ENCODE results near the gene HEBP1. TPM values are rescaled to one million over a fixed set of nuclear protein-coding genes. Genes with fewer than 3 reads are reported as not detected.

The HEBP1 gene
- total and polyA plus RNA-seq, 2 donors from 2014 or later = 66.8 to 142 TPM

DNA sequence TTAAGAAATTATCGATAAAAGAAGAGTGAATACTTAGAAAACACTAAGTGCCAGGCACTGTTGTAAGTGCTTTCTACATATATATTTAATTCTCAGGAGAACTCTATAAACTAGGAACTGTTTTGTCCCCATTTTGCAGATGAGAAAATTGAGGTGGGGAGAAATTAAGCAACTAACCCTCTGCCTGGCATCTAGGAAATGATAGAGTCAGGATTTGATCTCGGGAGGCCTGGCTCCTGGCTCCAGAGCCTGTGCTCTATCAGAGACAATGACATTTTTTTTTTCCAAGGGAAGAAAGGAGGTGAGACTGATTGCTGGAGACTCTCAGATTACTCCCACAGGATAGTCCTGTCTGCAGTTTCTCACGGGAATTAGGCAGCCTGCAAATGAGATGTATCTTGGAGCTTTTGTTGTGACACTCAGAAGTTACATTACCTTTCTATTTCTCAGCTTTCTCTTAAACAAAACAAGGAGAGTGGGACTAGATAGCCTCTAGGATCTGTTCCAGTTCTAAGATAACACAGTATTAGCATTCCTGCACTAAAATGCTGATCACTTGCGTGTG, 42.7 kb upstream of the HEBP1 start:
- TF ChIP-seq, protein P1, sequence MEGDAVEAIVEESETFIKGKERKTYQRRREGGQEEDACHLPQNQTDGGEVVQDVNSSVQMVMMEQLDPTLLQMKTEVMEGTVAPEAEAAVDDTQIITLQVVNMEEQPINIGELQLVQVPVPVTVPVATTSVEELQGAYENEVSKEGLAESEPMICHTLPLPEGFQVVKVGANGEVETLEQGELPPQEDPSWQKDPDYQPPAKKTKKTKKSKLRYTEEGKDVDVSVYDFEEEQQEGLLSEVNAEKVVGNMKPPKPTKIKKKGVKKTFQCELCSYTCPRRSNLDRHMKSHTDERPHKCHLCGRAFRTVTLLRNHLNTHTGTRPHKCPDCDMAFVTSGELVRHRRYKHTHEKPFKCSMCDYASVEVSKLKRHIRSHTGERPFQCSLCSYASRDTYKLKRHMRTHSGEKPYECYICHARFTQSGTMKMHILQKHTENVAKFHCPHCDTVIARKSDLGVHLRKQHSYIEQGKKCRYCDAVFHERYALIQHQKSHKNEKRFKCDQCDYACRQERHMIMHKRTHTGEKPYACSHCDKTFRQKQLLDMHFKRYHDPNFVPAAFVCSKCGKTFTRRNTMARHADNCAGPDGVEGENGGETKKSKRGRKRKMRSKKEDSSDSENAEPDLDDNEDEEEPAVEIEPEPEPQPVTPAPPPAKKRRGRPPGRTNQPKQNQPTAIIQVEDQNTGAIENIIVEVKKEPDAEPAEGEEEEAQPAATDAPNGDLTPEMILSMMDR (IDR thresholded peaks at IDR 0.05; ENCODE audit: borderline replicate concordance, extremely low read depth, insufficient read depth) = no peak
- Histone ChIP-seq H3K4me3 (ENCODE audit: low read length in 3 of 3) (no peak overlapping the region), H3K36me3 (ENCODE audit: control insufficient read depth in 2 of 3, insufficient read depth in 3 of 3, low read length in 3 of 3) (no peaks in the 10 kb centered on the region), H3K4me1 (ENCODE audit: control insufficient read depth in 2 of 3, insufficient read depth in 2 of 3, low read depth in 1 of 3, low read length in 3 of 3) (peaks cover 0 to 4% (median 4%) of the 10 kb centered on the region in 3 donors), H3K27ac (ENCODE audit: low read depth in 2 of 2, low read length in 2 of 2) (no peak overlapping the region), H3K9ac (ENCODE audit: low read length in 3 of 3) (no peak overlapping the region), H3K9me3 (ENCODE audit: control insufficient read depth in 2 of 3, insufficient read depth in 1 of 3, low read length in 3 of 3) (no peaks in the 10 kb centered on the region), H3K27me3 (ENCODE audit: control insufficient read depth, insufficient read depth, low read length) (no peaks in the 10 kb centered on the region)
- intact Hi-C loops (cut with DNase I) = no loop called here
- FAIRE-seq = no peak
- no peak for DNase-seq

DNA sequence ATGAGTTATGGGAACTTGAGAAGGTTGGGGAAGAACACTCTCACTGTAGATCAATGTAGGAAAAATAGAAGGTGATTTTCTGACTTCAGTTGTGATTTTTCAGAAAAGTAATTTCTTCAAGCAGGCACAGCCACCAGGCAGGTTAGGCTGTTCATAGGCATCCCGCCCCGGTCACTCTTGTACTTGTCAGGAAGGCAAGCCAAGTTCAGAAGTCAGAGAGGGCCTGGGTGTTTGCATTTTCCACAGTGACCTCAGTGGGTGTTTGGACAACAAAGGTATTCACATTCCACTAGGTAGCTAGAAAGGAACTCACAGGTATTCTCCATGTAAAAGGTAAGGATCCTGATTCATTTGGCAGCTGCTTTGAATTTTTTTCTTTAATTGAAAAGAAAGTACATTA, 41.2 kb upstream of the HEBP1 start:
- no peak for FAIRE-seq
- intact Hi-C loops (cut with DNase I) = no loop called here

GRCh38 chr12:13039328-13039956, 39.4 kb upstream of the HEBP1 start:
- peaks cover 0 to 4% (median 4%) of the 10 kb centered on the region in 3 donors for H3K4me1 ChIP-seq (ENCODE audit: control insufficient read depth in 2 of 3, insufficient read depth in 2 of 3, low read depth in 1 of 3, low read length in 3 of 3)
- no peak for FAIRE-seq

More for the DNA sequence above, 41.2 kb upstream of the HEBP1 start:
- no peaks in the 10 kb centered on the region for H3K36me3 ChIP-seq (ENCODE audit: control insufficient read depth in 2 of 3, insufficient read depth in 3 of 3, low read length in 3 of 3)
- no peak overlapping the region for H3K9ac ChIP-seq (ENCODE audit: low read length in 3 of 3)
- no peaks in the 10 kb centered on the region for H3K9me3 ChIP-seq (ENCODE audit: control insufficient read depth in 2 of 3, insufficient read depth in 1 of 3, low read length in 3 of 3)
- H3K4me1 ChIP-seq (ENCODE audit: control insufficient read depth in 2 of 3, insufficient read depth in 2 of 3, low read depth in 1 of 3, low read length in 3 of 3) = peaks cover 0 to 4% (median 4%) of the 10 kb centered on the region in 3 donors
- H3K27ac ChIP-seq (ENCODE audit: low read depth in 2 of 2, low read length in 2 of 2) = no peak overlapping the region
- no peaks in the 10 kb centered on the region for H3K27me3 ChIP-seq (ENCODE audit: control insufficient read depth, insufficient read depth, low read length)
- H3K4me3 ChIP-seq (ENCODE audit: low read length in 3 of 3) = no peak overlapping the region
- no peak for DNase-seq
- TF ChIP-seq, protein P1 (IDR thresholded peaks at IDR 0.05; ENCODE audit: borderline replicate concordance, extremely low read depth, insufficient read depth) = no peak

More at GRCh38 chr12:13039328-13039956, 39.4 kb upstream of the HEBP1 start:
- Histone ChIP-seq H3K9me3 (ENCODE audit: control insufficient read depth in 2 of 3, insufficient read depth in 1 of 3, low read length in 3 of 3) (no peaks in the 10 kb centered on the region), H3K4me3 (ENCODE audit: low read length in 3 of 3) (no peak overlapping the region), H3K27ac (ENCODE audit: low read depth in 2 of 2, low read length in 2 of 2) (no peak overlapping the region), H3K27me3 (ENCODE audit: control insufficient read depth, insufficient read depth, low read length) (no peaks in the 10 kb centered on the region), H3K9ac (ENCODE audit: low read length in 3 of 3) (no peak overlapping the region), H3K36me3 (ENCODE audit: control insufficient read depth in 2 of 3, insufficient read depth in 3 of 3, low read length in 3 of 3) (no peaks in the 10 kb centered on the region)
- TF ChIP-seq, protein P1 (IDR thresholded peaks at IDR 0.05; ENCODE audit: borderline replicate concordance, extremely low read depth, insufficient read depth) = no peak
- peak in 2 of 5 donors; percentile 39 to 45 for DNase-seq
- intact Hi-C loops (cut with DNase I) = no loop called here
